Breast epithelium (tissue), 3 donors: ENCODE results near the gene CBS.
"Not testable (repeated sequence)": the region's sequence is repeated elsewhere in the genome, so short reads cannot be mapped to it uniquely, and the experiment has no call there.

Experiments
- CTCF ChIP-seq, 3 donors: fragments of 450-650 bp; IDR thresholded peaks; one replicate each; pipeline ENCODE4 v1.5.1; 2016 to 2017; ENCODE audit warnings: antibody characterized with exemption in 3 of 3, mild to moderate bottlenecking in 3 of 3, moderate library complexity in 3 of 3
- POLR2A ChIP-seq: fragments of 450-650 bp; IDR thresholded peaks from one replicate; pipeline ENCODE4 v1.6.1; 2016; ENCODE audit warnings: antibody characterized with exemption, mild to moderate bottlenecking, moderate library complexity

DNA sequence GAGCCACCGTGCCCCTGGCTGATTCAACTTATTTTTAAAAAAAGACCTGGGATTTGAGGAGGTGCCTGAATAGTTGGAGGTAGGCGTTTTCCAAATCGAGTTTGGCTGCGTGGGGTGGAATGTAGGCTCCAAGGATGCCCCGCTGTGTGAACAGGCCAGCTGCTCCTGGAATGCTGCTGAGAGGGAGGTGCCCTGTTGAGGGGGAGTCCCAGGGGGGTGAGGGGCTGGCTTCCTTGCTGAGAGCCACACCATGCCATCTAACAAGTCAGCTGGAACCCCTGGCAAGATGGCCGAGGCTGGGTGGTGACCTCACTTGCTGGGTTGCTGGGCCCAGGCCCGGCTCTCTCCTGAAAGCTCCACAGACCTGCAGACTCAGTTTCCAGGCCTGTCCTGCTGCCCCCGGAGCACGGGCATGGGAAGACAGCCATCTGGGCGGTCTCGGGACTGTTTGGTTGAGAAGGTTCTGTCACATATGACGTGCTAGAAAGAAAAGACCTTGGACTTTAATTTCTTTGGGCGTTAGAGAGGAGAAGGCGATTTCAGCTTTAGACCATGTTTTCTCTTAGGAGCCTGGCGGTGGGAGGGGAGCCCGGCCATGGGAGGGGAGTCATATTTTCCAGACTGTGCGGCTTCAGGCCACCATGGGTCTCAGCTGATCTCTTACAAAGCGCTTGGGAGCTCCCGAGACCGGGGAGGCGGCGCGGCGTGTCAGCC is 7.1 kb upstream of the CBS start:
- TF ChIP-seq POLR2A; CTCF (IDR thresholded peaks at IDR 0.05): not testable (repeated sequence)
